HEK293 (cell line): Measurements from ENCODE around the gene ACADVL.

ENCODE experiments used
- BCL6B ChIP-seq: fragments of 450-650 bp; formaldehyde crosslinking; IDR thresholded peaks from 2 replicates; pipeline ENCODE4 v1.5.1; 2017; ENCODE audit warnings: missing biosample characterization, missing genetic modification characterization
- CTCF ChIP-seq: fragments of 450-650 bp; formaldehyde crosslinking; IDR thresholded peaks from 2 replicates; pipeline ENCODE4 v1.5.1; 2016; ENCODE audit warnings: missing biosample characterization, missing genetic modification characterization
- PRDM10 ChIP-seq: fragments of 450-650 bp; formaldehyde crosslinking; IDR thresholded peaks from 2 replicates; pipeline ENCODE4 v1.5.1; 2016; ENCODE audit warnings: missing biosample characterization, missing genetic modification characterization
- REST ChIP-seq: fragments of 450-650 bp; formaldehyde crosslinking; IDR thresholded peaks from 2 replicates; pipeline ENCODE4 v1.5.1; 2016; ENCODE audit warnings: missing biosample characterization, missing genetic modification characterization
- ZFP3 ChIP-seq: fragments of 450-650 bp; formaldehyde crosslinking; IDR thresholded peaks from 2 replicates; pipeline ENCODE4 v1.5.1; 2016; ENCODE audit warnings: low read depth, missing biosample characterization, missing genetic modification characterization
- ZFP37 ChIP-seq: fragments of 450-650 bp; formaldehyde crosslinking; IDR thresholded peaks from 2 replicates; pipeline ENCODE4 v1.5.1; 2016; ENCODE audit warnings: missing biosample characterization, missing genetic modification characterization
- ZIC2 ChIP-seq: fragments of 450-650 bp; formaldehyde crosslinking; IDR thresholded peaks from 2 replicates; pipeline ENCODE4 v1.5.1; 2016; ENCODE audit warnings: missing biosample characterization, missing genetic modification characterization
- ZNF155 ChIP-seq: fragments of 450-650 bp; formaldehyde crosslinking; IDR thresholded peaks from 2 replicates; pipeline ENCODE4 v1.5.1; 2016; ENCODE audit warnings: missing biosample characterization, missing genetic modification characterization
- ZNF248 ChIP-seq: fragments of 450-650 bp; formaldehyde crosslinking; IDR thresholded peaks from 2 replicates; pipeline ENCODE4 v1.5.1; 2017; ENCODE audit warnings: missing biosample characterization, missing genetic modification characterization
- ZNF266 ChIP-seq: fragments of 450-650 bp; formaldehyde crosslinking; IDR thresholded peaks from 2 replicates; pipeline ENCODE4 v1.5.1; 2016; ENCODE audit warnings: missing biosample characterization, missing genetic modification characterization, low read depth
- ZNF280C ChIP-seq: fragments of 450-650 bp; formaldehyde crosslinking; IDR thresholded peaks from 2 replicates; pipeline ENCODE4 v1.5.1; 2016; ENCODE audit warnings: missing biosample characterization, missing genetic modification characterization
- ZNF341 ChIP-seq: fragments of 450-650 bp; formaldehyde crosslinking; IDR thresholded peaks from 2 replicates; pipeline ENCODE4; 2016; ENCODE audit warnings: low read depth, missing biosample characterization, missing genetic modification characterization
- ZNF37A ChIP-seq: fragments of 450-650 bp; IDR thresholded peaks from 2 replicates; pipeline ENCODE4 v1.5.1; 2018; ENCODE audit warnings: missing biosample characterization, missing genetic modification characterization
- ZNF394 ChIP-seq: fragments of 450-650 bp; formaldehyde crosslinking; IDR thresholded peaks from 2 replicates; pipeline ENCODE4 v1.5.1; 2016; ENCODE audit warnings: missing biosample characterization, missing genetic modification characterization, mild to moderate bottlenecking, moderate library complexity, borderline replicate concordance
- ZNF404 ChIP-seq: fragments of 450-650 bp; formaldehyde crosslinking; IDR thresholded peaks from 2 replicates; pipeline ENCODE4 v1.5.1; 2017; ENCODE audit warnings: missing biosample characterization, missing genetic modification characterization
- ZNF544 ChIP-seq: fragments of 450-650 bp; formaldehyde crosslinking; IDR thresholded peaks from 2 replicates; pipeline ENCODE4 v1.5.0; 2017; ENCODE audit warnings: missing biosample characterization, missing genetic modification characterization
- ZNF548 ChIP-seq: fragments of 450-650 bp; formaldehyde crosslinking; IDR thresholded peaks from 2 replicates; pipeline ENCODE4 v1.5.1; 2016; ENCODE audit warnings: missing biosample characterization, missing genetic modification characterization
- ZNF558 ChIP-seq: fragments of 450-650 bp; formaldehyde crosslinking; IDR thresholded peaks from 2 replicates; pipeline ENCODE4 v1.5.1; 2016; ENCODE audit warnings: missing biosample characterization, missing genetic modification characterization
- ZNF560 ChIP-seq: fragments of 450-650 bp; formaldehyde crosslinking; IDR thresholded peaks from 2 replicates; pipeline ENCODE4 v1.5.1; 2017; ENCODE audit warnings: missing biosample characterization, missing genetic modification characterization, borderline replicate concordance
- ZNF571 ChIP-seq: fragments of 450-650 bp; formaldehyde crosslinking; IDR thresholded peaks from 2 replicates; pipeline ENCODE4 v1.5.0; 2017; ENCODE audit warnings: missing biosample characterization, missing genetic modification characterization
- ZNF623 ChIP-seq: fragments of 450-650 bp; formaldehyde crosslinking; IDR thresholded peaks from 2 replicates; pipeline ENCODE4 v1.5.1; 2016; ENCODE audit warnings: missing biosample characterization, missing genetic modification characterization
- ZNF658 ChIP-seq: fragments of 450-650 bp; formaldehyde crosslinking; IDR thresholded peaks from 2 replicates; pipeline ENCODE4; 2016; ENCODE audit warnings: missing biosample characterization, missing genetic modification characterization
- ZNF670 ChIP-seq: fragments of 450-650 bp; formaldehyde crosslinking; IDR thresholded peaks from 2 replicates; pipeline ENCODE4 v1.5.1; 2016; ENCODE audit warnings: missing biosample characterization, missing genetic modification characterization, low read depth
- ZNF707 ChIP-seq: fragments of 450-650 bp; formaldehyde crosslinking; IDR thresholded peaks from 2 replicates; pipeline ENCODE4 v1.5.1; 2016; ENCODE audit warnings: missing biosample characterization, missing genetic modification characterization
- ZSCAN5A ChIP-seq: fragments of 450-650 bp; formaldehyde crosslinking; IDR thresholded peaks from 2 replicates; pipeline ENCODE4 v1.5.1; 2016; ENCODE audit warnings: missing biosample characterization, missing genetic modification characterization

Gene ACADVL

GRCh38 chr17:7252176-7253043 is 32.7 kb downstream of the ACADVL start, which contains the start of gene ELP5 (continued):
- TF ChIP-seq ZIC2 (tag by site-specific recombination), result peak; percentile 70
- TF ChIP-seq PRDM10 (tag by site-specific recombination), result peak; percentile 89
- TF ChIP-seq ZNF280C, result no peak
- TF ChIP-seq REST (tag by site-specific recombination), result 0 out of 2 replicates have a peak, but pooled peaks have one; percentile 26
- no peak for TF ChIP-seq ZNF558 (tag by site-specific recombination)
- TF ChIP-seq CTCF (tag by site-specific recombination), result peak; percentile 99
- no peak for TF ChIP-seq ZFP3 (tag by site-specific recombination)
- TF ChIP-seq ZNF670 (tag by site-specific recombination), result no peak
- TF ChIP-seq ZNF248 (tag by site-specific recombination), result no peak
- TF ChIP-seq ZNF658, result no peak
- peak; percentile 96 for TF ChIP-seq ZFP37
- TF ChIP-seq ZNF544 (tag by site-specific recombination), result no peak
- TF ChIP-seq ZSCAN5A (tag by site-specific recombination), result peak; percentile 78
- TF ChIP-seq ZNF623 (tag by site-specific recombination), result no peak
- TF ChIP-seq ZNF394 (tag by site-specific recombination), result peak; percentile 55; the same call in 1 of the 2 replicates
- TF ChIP-seq ZNF560 (tag by site-specific recombination), result no peak
- TF ChIP-seq ZNF155 (tag by site-specific recombination), result no peak
- TF ChIP-seq ZNF341 (tag by site-specific recombination), result peak; percentile 93
- TF ChIP-seq ZNF266 (tag by site-specific recombination), result no peak
- no peak for TF ChIP-seq ZNF404 (tag by site-specific recombination)
- no peak for TF ChIP-seq ZNF37A (tag by site-specific recombination)
- no peak for TF ChIP-seq ZNF707 (tag by site-specific recombination)
- no peak for TF ChIP-seq BCL6B
- no peak for TF ChIP-seq ZNF571 (tag by site-specific recombination)
- no peak for TF ChIP-seq ZNF548 (tag by site-specific recombination)
